Measurements from ENCODE around the gene CLASRP.

CLASRP gene

DNA sequence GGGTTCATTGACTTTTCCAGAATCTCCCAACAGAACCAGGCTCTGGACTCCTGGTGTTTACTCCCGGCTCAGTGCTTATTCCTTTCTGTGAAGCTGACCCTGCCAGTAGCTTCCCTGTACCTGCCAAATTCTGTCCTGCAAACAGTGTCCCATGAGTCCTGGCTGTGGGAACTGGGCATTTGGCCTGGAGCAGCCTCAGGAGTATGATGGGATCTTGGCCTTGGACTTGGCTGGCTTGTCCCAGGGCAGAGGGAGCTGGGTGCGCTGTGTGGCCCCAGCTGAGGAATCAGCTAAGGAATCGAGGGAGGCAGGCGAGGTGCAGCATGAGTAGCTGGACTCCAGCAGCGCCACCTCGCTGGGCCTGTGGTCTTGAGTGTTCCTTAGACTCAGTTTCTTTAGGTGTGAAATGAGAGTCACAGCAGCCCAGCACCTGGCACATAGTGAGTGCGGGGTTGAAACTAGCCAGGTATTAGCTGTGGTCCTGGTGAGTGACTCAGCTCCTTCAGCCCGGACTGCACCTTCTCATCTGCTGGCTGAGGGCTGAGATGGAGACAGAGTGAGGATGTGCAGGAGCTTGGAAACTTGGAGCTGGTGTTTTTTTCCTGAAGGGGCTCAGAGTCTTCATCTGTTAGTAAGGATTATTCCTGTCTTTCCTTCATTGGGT lies 10.4 kb downstream of the CLASRP start:
- H4K20me1 ChIP-seq (ENCODE audit: insufficient read depth, low read length, poor library complexity, severe bottlenecking) = peaks cover 51% of the 10 kb centered on the region
- H3K79me2 ChIP-seq (ENCODE audit: insufficient read depth, low read length) = peaks cover 74% of the 10 kb centered on the region
- H3K4me2 ChIP-seq (ENCODE audit: low read depth, low read length, poor library complexity, severe bottlenecking) = no peak overlapping the region
- no peaks in the 10 kb centered on the region for H3K4me1 ChIP-seq (ENCODE audit: insufficient read depth, low read length, poor library complexity, severe bottlenecking)
- H3K9ac ChIP-seq (ENCODE audit: low read depth, low read length, poor library complexity, severe bottlenecking) = no peak overlapping the region
- H3K9me2 ChIP-seq (replicated peaks; ENCODE audit: low read depth, low read length) = no peaks in the 10 kb centered on the region
- H3K4me3 ChIP-seq (ENCODE audit: low read length, poor library complexity, severe bottlenecking) = no peak overlapping the region
- no peaks in the 10 kb centered on the region for H3F3A ChIP-seq (ENCODE audit: low read depth)
- H3K27me3 ChIP-seq (ENCODE audit: insufficient read depth, low read length, poor library complexity, severe bottlenecking) = no peaks in the 10 kb centered on the region
- H3K9me3 ChIP-seq (ENCODE audit: insufficient read depth, low read depth, low read length) = no peaks in the 10 kb centered on the region
- peaks cover 43% of the 10 kb centered on the region; the same call in 1 of the 2 replicates for H3K36me3 ChIP-seq (ENCODE audit: insufficient read depth, low read length)
- no peak overlapping the region for H2AFZ ChIP-seq (ENCODE audit: low read length)
- TF ChIP-seq, protein P1, sequence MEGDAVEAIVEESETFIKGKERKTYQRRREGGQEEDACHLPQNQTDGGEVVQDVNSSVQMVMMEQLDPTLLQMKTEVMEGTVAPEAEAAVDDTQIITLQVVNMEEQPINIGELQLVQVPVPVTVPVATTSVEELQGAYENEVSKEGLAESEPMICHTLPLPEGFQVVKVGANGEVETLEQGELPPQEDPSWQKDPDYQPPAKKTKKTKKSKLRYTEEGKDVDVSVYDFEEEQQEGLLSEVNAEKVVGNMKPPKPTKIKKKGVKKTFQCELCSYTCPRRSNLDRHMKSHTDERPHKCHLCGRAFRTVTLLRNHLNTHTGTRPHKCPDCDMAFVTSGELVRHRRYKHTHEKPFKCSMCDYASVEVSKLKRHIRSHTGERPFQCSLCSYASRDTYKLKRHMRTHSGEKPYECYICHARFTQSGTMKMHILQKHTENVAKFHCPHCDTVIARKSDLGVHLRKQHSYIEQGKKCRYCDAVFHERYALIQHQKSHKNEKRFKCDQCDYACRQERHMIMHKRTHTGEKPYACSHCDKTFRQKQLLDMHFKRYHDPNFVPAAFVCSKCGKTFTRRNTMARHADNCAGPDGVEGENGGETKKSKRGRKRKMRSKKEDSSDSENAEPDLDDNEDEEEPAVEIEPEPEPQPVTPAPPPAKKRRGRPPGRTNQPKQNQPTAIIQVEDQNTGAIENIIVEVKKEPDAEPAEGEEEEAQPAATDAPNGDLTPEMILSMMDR (conservative IDR thresholded peaks at IDR 0.05; ENCODE audit: low read length) = no peak
- no peak for TF ChIP-seq EZH2phosphoT487 (IDR thresholded peaks at IDR 0.05; ENCODE audit: borderline replicate concordance)

DNA sequence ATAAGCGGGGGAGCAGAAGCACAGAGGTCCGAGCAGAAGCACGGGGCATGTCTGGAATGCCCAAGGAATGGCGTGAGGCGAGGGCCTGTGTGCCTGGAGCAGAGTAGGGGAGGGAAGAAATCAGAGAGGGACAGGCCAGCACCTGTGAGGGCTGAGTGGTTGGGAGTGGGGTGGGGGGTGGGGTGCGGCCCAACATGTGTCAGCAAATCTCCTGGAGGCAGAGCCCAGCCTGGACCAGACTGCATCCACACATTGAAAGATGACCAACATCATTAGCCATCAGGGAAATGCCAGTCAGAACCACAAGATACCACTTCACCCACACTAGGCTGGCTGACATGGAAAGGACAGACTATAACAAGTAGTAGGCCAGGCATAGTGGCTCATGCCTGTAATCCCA lies 11.2 kb downstream of the CLASRP start:
- Histone ChIP-seq H3K79me2 (ENCODE audit: insufficient read depth, low read length) (peaks cover 66% of the 10 kb centered on the region), H3K4me2 (ENCODE audit: low read depth, low read length, poor library complexity, severe bottlenecking) (no peak overlapping the region), H2AFZ (ENCODE audit: low read length) (no peak overlapping the region), H3K4me3 (ENCODE audit: low read length, poor library complexity, severe bottlenecking) (no peak overlapping the region), H3K9me2 (replicated peaks; ENCODE audit: low read depth, low read length) (no peaks in the 10 kb centered on the region), H3K36me3 (ENCODE audit: insufficient read depth, low read length) (peaks cover 43% of the 10 kb centered on the region; the same call in 1 of the 2 replicates), H3K9ac (ENCODE audit: low read depth, low read length, poor library complexity, severe bottlenecking) (no peak overlapping the region), H3K4me1 (ENCODE audit: insufficient read depth, low read length, poor library complexity, severe bottlenecking) (no peaks in the 10 kb centered on the region), H4K20me1 (ENCODE audit: insufficient read depth, low read length, poor library complexity, severe bottlenecking) (peaks cover 43% of the 10 kb centered on the region), H3K27me3 (ENCODE audit: insufficient read depth, low read length, poor library complexity, severe bottlenecking) (no peaks in the 10 kb centered on the region), H3K9me3 (ENCODE audit: insufficient read depth, low read depth, low read length) (no peaks in the 10 kb centered on the region), H3F3A (ENCODE audit: low read depth) (no peaks in the 10 kb centered on the region)
- TF ChIP-seq, protein P1 (conservative IDR thresholded peaks at IDR 0.05; ENCODE audit: low read length) = no peak
- TF ChIP-seq EZH2phosphoT487 (IDR thresholded peaks at IDR 0.05; ENCODE audit: borderline replicate concordance) = no peak

DNA sequence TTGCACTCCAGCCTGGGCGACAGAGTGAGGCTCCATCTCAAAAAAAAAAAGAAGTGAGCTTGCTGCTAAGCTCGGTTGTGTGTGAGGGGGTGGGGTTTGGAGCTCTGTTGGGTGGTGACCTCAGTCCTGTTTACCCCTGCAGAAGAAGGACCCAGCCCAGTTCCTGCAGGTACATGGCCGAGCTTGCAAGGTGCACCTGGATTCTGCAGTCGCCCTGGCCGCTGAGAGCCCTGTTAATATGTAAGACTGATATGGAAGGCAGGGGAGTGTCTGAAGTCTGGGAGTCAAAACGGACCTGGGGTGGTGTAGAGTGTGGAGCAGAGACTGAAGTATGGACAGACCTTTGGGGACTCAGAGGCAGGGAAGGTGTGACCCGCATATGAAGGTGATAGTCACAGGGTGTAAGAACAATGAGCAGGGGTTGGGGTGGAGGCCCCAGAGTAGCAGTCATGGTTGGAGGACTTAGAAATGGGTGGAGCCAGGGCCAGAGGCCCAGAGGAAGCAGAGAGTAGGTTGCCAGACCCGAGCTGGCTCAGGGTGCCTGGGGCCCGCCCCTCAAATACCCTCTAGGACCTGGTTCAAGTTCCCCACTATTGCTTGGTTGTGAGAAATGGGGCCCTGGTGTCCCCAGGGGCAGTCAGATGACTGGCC lies 13.2 kb downstream of the CLASRP start:
- H3K27me3 ChIP-seq (ENCODE audit: insufficient read depth, low read length, poor library complexity, severe bottlenecking) = no peaks in the 10 kb centered on the region
- H3K4me2 ChIP-seq (ENCODE audit: low read depth, low read length, poor library complexity, severe bottlenecking) = no peak overlapping the region
- no peak overlapping the region for H3K4me3 ChIP-seq (ENCODE audit: low read length, poor library complexity, severe bottlenecking)
- H3F3A ChIP-seq (ENCODE audit: low read depth) = no peaks in the 10 kb centered on the region
- H3K9me3 ChIP-seq (ENCODE audit: insufficient read depth, low read depth, low read length) = no peaks in the 10 kb centered on the region
- no peak for TF ChIP-seq EZH2phosphoT487 (IDR thresholded peaks at IDR 0.05; ENCODE audit: borderline replicate concordance)
- TF ChIP-seq, protein P1 (conservative IDR thresholded peaks at IDR 0.05; ENCODE audit: low read length) = no peak
- peaks cover 27% of the 10 kb centered on the region for H4K20me1 ChIP-seq (ENCODE audit: insufficient read depth, low read length, poor library complexity, severe bottlenecking)
- no peak overlapping the region for H3K9ac ChIP-seq (ENCODE audit: low read depth, low read length, poor library complexity, severe bottlenecking)
- no peaks in the 10 kb centered on the region for H3K4me1 ChIP-seq (ENCODE audit: insufficient read depth, low read length, poor library complexity, severe bottlenecking)
- no peak overlapping the region for H2AFZ ChIP-seq (ENCODE audit: low read length)
- H3K9me2 ChIP-seq (replicated peaks; ENCODE audit: low read depth, low read length) = no peaks in the 10 kb centered on the region
- peaks cover 52% of the 10 kb centered on the region; the same call in 1 of the 2 replicates for H3K36me3 ChIP-seq (ENCODE audit: insufficient read depth, low read length)
- H3K79me2 ChIP-seq (ENCODE audit: insufficient read depth, low read length) = peaks cover 46% of the 10 kb centered on the region
